Lower leg skin (tissue), 3 donors: ENCODE data around the gene NACC2.

Source experiments
- CTCF ChIP-seq, 3 donors: fragments of 450-650 bp; IDR thresholded peaks; one replicate each; pipeline ENCODE4 v1.5.1; 2016; ENCODE audit warnings: antibody characterized with exemption in 3 of 3, mild to moderate bottlenecking in 3 of 3, moderate library complexity in 2 of 3
- POLR2A ChIP-seq, 2 donors: fragments of 450-650 bp; IDR thresholded peaks; one replicate each; pipeline ENCODE4 v1.6.1; 2016 to 2017; ENCODE audit warnings: antibody characterized with exemption in 2 of 2, mild to moderate bottlenecking in 1 of 2, moderate library complexity in 1 of 2

DNA sequence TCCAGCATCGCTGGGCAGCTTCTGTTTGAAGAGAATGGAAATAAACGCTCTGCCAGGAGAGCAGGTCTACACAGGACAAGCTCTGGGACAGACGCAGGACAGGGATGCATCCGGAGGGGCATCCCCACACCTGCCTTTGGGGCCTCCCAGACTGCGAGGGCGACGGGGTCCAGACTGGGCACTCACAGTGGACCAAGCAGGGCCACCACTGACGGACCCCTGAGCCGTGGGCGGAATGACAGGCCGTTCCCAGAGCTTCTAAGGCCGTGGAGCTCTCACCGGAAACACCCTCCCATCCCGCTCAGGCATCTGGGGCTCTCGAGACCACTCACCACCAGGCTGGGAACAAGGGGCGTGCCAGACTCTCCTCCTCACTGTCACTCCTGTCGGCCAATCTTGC, 34.1 kb upstream of the NACC2 start:
- no peak for TF ChIP-seq CTCF (IDR thresholded peaks at IDR 0.05)
- TF ChIP-seq POLR2A (IDR thresholded peaks at IDR 0.05), result no peak
